Measurements from ENCODE around the gene PAX2. TPM values are rescaled to one million over a fixed set of nuclear protein-coding genes. Genes with fewer than 3 reads are reported as not detected.

The PAX2 gene
- total RNA-seq, 6 experiments from 2014 or later, result not detected

GRCh38 chr10:100718197-100718742 is 27.1 kb upstream of the PAX2 start:
- no peak for TF ChIP-seq CTCF (IDR thresholded peaks at IDR 0.05)

GRCh38 chr10:100723180-100723579 is 22.2 kb upstream of the PAX2 start:
- peaks cover 13% of the 10 kb centered on the region for H3K4me1 Mint-ChIP-seq (ENCODE audit: low read depth)
- H3K27ac Mint-ChIP-seq, result no peak overlapping the region
- peaks cover 56% of the 10 kb centered on the region for H3K27me3 Mint-ChIP-seq (ENCODE audit: insufficient read depth)
- no peak for TF ChIP-seq CTCF (IDR thresholded peaks at IDR 0.05)
- no peak for DNase-seq
- no peaks in the 10 kb centered on the region for H3K36me3 Mint-ChIP-seq (ENCODE audit: low read depth)
- H3K9me3 Mint-ChIP-seq, result no peaks in the 10 kb centered on the region
- no peak overlapping the region for H3K4me3 Mint-ChIP-seq

More at GRCh38 chr10:100718197-100718742, 27.1 kb upstream of the PAX2 start:
- Mint-ChIP-seq H3K36me3 (ENCODE audit: low read depth) (peaks cover 5% of the 10 kb centered on the region; the same call in 1 of the 2 replicates), H3K27ac (no peak overlapping the region), H3K27me3 (ENCODE audit: insufficient read depth) (peaks cover 64% of the 10 kb centered on the region), H3K4me1 (ENCODE audit: low read depth) (peaks cover 5% of the 10 kb centered on the region; the same call in 1 of the 2 replicates), H3K9me3 (peaks cover 5% of the 10 kb centered on the region), H3K4me3 (no peak overlapping the region)
- DNase-seq, result no peak

GRCh38 chr10:100723770-100724530 is 21.4 kb upstream of the PAX2 start:
- peaks cover 18% of the 10 kb centered on the region for H3K4me1 Mint-ChIP-seq (ENCODE audit: low read depth)
- no peak overlapping the region for H3K27ac Mint-ChIP-seq
- no peak for TF ChIP-seq CTCF (IDR thresholded peaks at IDR 0.05)
- H3K36me3 Mint-ChIP-seq (ENCODE audit: low read depth), result no peaks in the 10 kb centered on the region
- DNase-seq, result no peak
- no peak overlapping the region for H3K4me3 Mint-ChIP-seq
- peaks cover 54% of the 10 kb centered on the region for H3K27me3 Mint-ChIP-seq (ENCODE audit: insufficient read depth)
- H3K9me3 Mint-ChIP-seq, result no peaks in the 10 kb centered on the region

GRCh38 chr10:100724531-100725027 is 20.8 kb upstream of the PAX2 start:
- H3K27ac Mint-ChIP-seq, result no peak overlapping the region
- H3K4me1 Mint-ChIP-seq (ENCODE audit: low read depth), result peaks cover 20% of the 10 kb centered on the region
- no peak for TF ChIP-seq CTCF (IDR thresholded peaks at IDR 0.05)
- H3K9me3 Mint-ChIP-seq, result no peaks in the 10 kb centered on the region
- H3K27me3 Mint-ChIP-seq (ENCODE audit: insufficient read depth), result peaks cover 53% of the 10 kb centered on the region
- no peak overlapping the region for H3K4me3 Mint-ChIP-seq
- DNase-seq, result no peak
- H3K36me3 Mint-ChIP-seq (ENCODE audit: low read depth), result no peaks in the 10 kb centered on the region

GRCh38 chr10:100725071-100725471 is 20.3 kb upstream of the PAX2 start:
- H3K27me3 Mint-ChIP-seq (ENCODE audit: insufficient read depth), result peaks cover 51% of the 10 kb centered on the region
- H3K4me1 Mint-ChIP-seq (ENCODE audit: low read depth), result peaks cover 23% of the 10 kb centered on the region
- no peak for TF ChIP-seq CTCF (IDR thresholded peaks at IDR 0.05)
- DNase-seq, result peak; percentile 22
- H3K9me3 Mint-ChIP-seq, result no peaks in the 10 kb centered on the region
- no peak overlapping the region for H3K27ac Mint-ChIP-seq
- no peaks in the 10 kb centered on the region for H3K36me3 Mint-ChIP-seq (ENCODE audit: low read depth)
- no peak overlapping the region for H3K4me3 Mint-ChIP-seq
